Upper lobe of left lung (tissue), 6 donors: ENCODE results near the gene CDRT4. TPM values are rescaled to one million over a fixed set of nuclear protein-coding genes. Genes with fewer than 3 reads are reported as not detected.
A peak's percentile ranks its signal among the peaks of the same experiment; 100 is the strongest.

ENCODE experiments used
- ATAC-seq, 2 donors: fragments of 200-7000 bp; cut with Tn5 transposase; one replicate each; pipeline ENCODE4 v1.9.1; 2022; ENCODE audit warnings: mild to moderate bottlenecking in 2 of 2, moderate library complexity in 2 of 2; ENCODE audit not compliant: low FRiP score in 2 of 2
- DNase-seq, 2 donors: peaks; one replicate each; pipeline ENCODE4 v3.0.0-alpha.2; 2019 to 2020
- H3K27ac ChIP-seq, 4 donors: fragments of 200-600 bp; sonication (generic); one replicate each; pipeline ENCODE4 v1.5.1; 2016 to 2019
- H3K27me3 ChIP-seq, 4 donors: fragments of 200-600 bp; sonication (generic); one replicate each; pipeline ENCODE4 v1.5.1; 2017 to 2019
- H3K36me3 ChIP-seq, 4 donors: fragments of 200-600 bp; sonication (generic); one replicate each; pipeline ENCODE4 v1.5.1; 2016 to 2019
- H3K4me1 ChIP-seq, 4 donors: fragments of 200-600 bp; sonication (generic); one replicate each; pipeline ENCODE4 v1.5.1; 2018 to 2019
- H3K4me3 ChIP-seq, 4 donors: fragments of 200-600 bp; sonication (generic); one replicate each; pipeline ENCODE4 v1.5.1; 2017 to 2019; ENCODE audit warnings: mild to moderate bottlenecking in 2 of 4, moderate library complexity in 1 of 4
- H3K9me3 ChIP-seq, 4 donors: fragments of 200-600 bp; sonication (generic); one replicate each; pipeline ENCODE4 v1.5.1; 2018 to 2019
- CTCF ChIP-seq, 6 experiments: fragments of 450-650 bp in 4 of 6; fragments of 200-600 bp in 2 of 6; sonication (generic) in 2 of 6; IDR thresholded peaks; one replicate each; pipeline ENCODE4 v1.5.1; 2016 to 2019; ENCODE audit warnings: antibody characterized with exemption in 6 of 6
- EP300 ChIP-seq, 4 donors: sonication (generic); formaldehyde crosslinking; IDR thresholded peaks; one replicate each; pipeline ENCODE4 v1.5.1; 2017; ENCODE audit warnings: antibody characterized with exemption in 4 of 4, control low read depth in 2 of 4
- POLR2A ChIP-seq, 4 donors: fragments of 450-650 bp; IDR thresholded peaks; one replicate each; pipeline ENCODE4 v1.5.1; 2016 to 2017; ENCODE audit warnings: antibody characterized with exemption in 4 of 4, mild to moderate bottlenecking in 2 of 4
- POLR2AphosphoS5 ChIP-seq, 2 donors: sonication (generic); formaldehyde crosslinking; IDR thresholded peaks; one replicate each; pipeline ENCODE4 v1.5.1; 2017; ENCODE audit warnings: antibody characterized with exemption in 2 of 2
- WGBS, 2 donors: methylation state at CpG; one replicate each; pipeline ENCODE4 v1.1.5; 2017 to 2018; 5-methylcytosine and 5-hydroxymethylcytosine counted together
- total RNA-seq, 6 donors: library from RNA; depleted of rRNA in 4 of 6; stranded (reverse); fragments of >200 nt in 4 of 6; gene quantifications; one replicate each; pipeline versions ENCODE4 v1.1.0 to v1.2.1, GENCODE V29; 2016 to 2021
- donor health status: DM: no; HTN: no; CAD: no; lungs with moderate emphysema.
- donor health status: DM: no; HTN: yes; CAD: no; lungs with severe emphysema.

CDRT4 gene
- total RNA-seq, 6 donors from 2014 or later = 4.7 to 38.8 (median 5.8) TPM; not detected in 1

DNA sequence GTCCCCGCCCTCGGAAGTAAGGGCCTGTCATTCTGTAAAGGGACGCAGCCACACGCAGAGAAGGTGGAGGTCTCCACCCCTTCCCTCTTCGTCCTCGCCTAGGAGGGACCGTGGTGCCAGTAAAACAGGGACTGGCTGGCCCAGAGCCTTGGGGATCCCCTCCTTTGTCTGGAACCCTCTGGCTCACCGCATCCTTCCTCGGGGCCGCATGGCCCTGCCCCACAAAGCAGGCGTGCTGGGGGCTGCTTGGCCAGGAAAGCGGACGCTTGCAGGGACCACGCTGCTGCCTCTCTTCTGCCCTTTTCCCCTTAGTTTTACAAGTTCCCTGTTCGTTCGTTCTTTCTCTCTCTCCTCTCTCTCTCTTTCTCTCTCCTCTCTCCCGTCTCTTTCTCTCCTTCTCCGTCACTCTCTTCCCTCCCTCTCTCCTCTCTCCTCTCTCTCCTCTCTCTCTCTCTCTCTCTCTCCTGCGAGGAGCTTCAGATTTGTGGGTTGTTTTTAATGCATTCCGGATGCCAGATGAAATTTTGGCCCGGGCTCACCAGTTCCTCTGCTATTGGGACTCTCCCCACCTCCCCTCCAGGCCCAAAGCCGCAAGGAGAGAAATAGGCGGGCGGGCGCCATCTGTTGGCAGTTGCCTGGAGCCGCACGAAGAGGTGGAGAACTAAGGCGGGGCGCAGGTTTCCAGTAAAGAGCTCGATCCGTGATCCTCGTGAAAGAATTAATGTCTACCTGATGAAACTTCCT lies 35.1 kb upstream of the CDRT4 start:
- no peaks in the 10 kb centered on the region for H3K9me3 ChIP-seq
- peak overlapping the region in 2 of 4 donors; percentile 5 to 34 for H3K4me3 ChIP-seq
- peak overlapping the region; percentile 65 to 81 (median 70) for H3K27ac ChIP-seq
- peak; percentile 81 to 89 for DNase-seq
- H3K36me3 ChIP-seq = peaks cover 0 to 4% (median 0%) of the 10 kb centered on the region in 4 donors
- ATAC-seq = peak; percentile 90 to 96
- WGBS, 2 donors = 34 to 37% methylated on average over 29 to 32 of the region's 32 CpGs
- H3K4me1 ChIP-seq = peaks cover 0 to 19% (median 9%) of the 10 kb centered on the region in 4 donors
- no peaks in the 10 kb centered on the region for H3K27me3 ChIP-seq
- peak; percentile 67 to 83 (median 75) for TF ChIP-seq CTCF (IDR thresholded peaks at IDR 0.05)
- TF ChIP-seq EP300 (IDR thresholded peaks at IDR 0.05) = no peak
- peak in 1 of 2 donors; percentile 30 for TF ChIP-seq POLR2AphosphoS5 (IDR thresholded peaks at IDR 0.05)

- Histone ChIP-seq H3K36me3 (peaks cover 0 to 1% (median 0%) of the 10 kb centered on the region in 4 donors), H3K27me3 (no peaks in the 10 kb centered on the region), H3K4me3 (no peak overlapping the region), H3K27ac (peak overlapping the region; percentile 65 to 81 (median 70)), H3K9me3 (no peaks in the 10 kb centered on the region), H3K4me1 (peaks cover 0 to 19% (median 9%) of the 10 kb centered on the region in 4 donors)
- WGBS, 2 donors = 81 to 92% methylated on average over 7 of the region's 7 CpGs
- TF ChIP-seq CTCF (IDR thresholded peaks at IDR 0.05) (no peak), POLR2A (IDR thresholded peaks at IDR 0.05) (no peak), POLR2AphosphoS5 (IDR thresholded peaks at IDR 0.05) (no peak), EP300 (IDR thresholded peaks at IDR 0.05) (no peak)
- no peak for DNase-seq
- no peak for ATAC-seq
Observed at GRCh38 chr17:15501793-15502192, 34.4 kb upstream of the CDRT4 start.

GRCh38 chr17:15501282-15501681 lies 33.9 kb upstream of the CDRT4 start:
- Histone ChIP-seq H3K9me3 (no peaks in the 10 kb centered on the region), H3K4me3 (no peak overlapping the region), H3K36me3 (no peaks in the 10 kb centered on the region), H3K27ac (peak overlapping the region in 3 of 4 donors; percentile 65 to 72 (median 69)), H3K27me3 (no peaks in the 10 kb centered on the region), H3K4me1 (peaks cover 0 to 19% (median 9%) of the 10 kb centered on the region in 4 donors)
- ATAC-seq (no peak), DNase-seq (no peak)
- 81 to 85% methylated on average over 3 of the region's 3 CpGs for WGBS, 2 donors
- TF ChIP-seq POLR2A (IDR thresholded peaks at IDR 0.05) = no peak
- no peak for TF ChIP-seq CTCF (IDR thresholded peaks at IDR 0.05)
- TF ChIP-seq POLR2AphosphoS5 (IDR thresholded peaks at IDR 0.05) = no peak
- no peak for TF ChIP-seq EP300 (IDR thresholded peaks at IDR 0.05)

- H3K9me3 ChIP-seq = no peaks in the 10 kb centered on the region
- WGBS, 2 donors = 92 to 94% methylated on average over 1 to 2 of the region's 2 CpGs
- no peaks in the 10 kb centered on the region for H3K36me3 ChIP-seq
- H3K27ac ChIP-seq = no peak overlapping the region
- peaks cover 0 to 16% (median 8%) of the 10 kb centered on the region in 4 donors for H3K4me1 ChIP-seq
- no peak overlapping the region for H3K4me3 ChIP-seq
- ATAC-seq (no peak), DNase-seq (no peak)
- no peaks in the 10 kb centered on the region for H3K27me3 ChIP-seq
- TF ChIP-seq EP300 (IDR thresholded peaks at IDR 0.05) = no peak
Observed at GRCh38 chr17:15498107-15498506, 30.7 kb upstream of the CDRT4 start.

DNA sequence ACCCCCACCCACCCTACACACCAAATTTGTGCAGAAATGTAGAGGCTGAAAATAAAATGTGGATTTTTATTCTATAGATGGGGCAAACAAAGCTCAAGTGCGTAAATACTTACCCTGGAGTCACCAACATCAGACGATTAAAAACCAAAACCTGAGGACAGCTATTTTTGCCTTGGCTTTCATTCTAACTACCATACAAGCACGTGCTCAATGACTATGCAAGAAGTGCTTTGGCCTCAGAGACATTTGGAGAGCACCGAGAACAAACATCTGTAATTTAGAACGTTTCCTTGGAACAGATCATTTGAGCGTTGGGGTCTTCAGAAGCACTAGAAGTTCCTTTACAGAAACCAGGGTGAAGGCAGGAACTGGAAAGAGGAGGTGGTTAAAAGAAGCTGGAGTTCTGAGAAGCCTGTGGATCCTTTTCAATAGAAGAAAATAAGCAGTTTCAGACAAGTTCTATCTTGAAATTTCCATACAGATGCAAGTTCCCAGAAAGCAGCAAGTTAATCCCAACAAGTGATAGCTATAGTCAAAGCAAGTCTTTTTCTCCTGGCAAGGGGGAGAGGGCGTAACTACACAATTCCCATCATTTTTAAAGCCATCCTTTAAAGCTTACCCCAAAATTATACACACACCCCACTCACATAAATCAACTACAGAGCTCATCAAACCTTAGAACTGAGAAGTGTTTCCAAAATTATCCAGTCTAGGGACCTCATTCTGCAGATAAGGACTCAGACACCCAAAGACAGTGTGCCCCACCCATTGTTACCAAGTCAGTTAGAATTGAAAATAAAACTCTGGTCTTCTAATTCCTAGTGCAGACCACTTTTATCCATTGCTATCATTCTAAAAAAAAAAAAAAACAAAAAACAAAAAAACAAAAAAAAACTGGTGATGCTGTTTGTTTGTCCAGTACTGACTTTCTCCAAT lies 29.6 kb upstream of the CDRT4 start:
- TF ChIP-seq POLR2A (IDR thresholded peaks at IDR 0.05) (no peak), CTCF (IDR thresholded peaks at IDR 0.05) (no peak), EP300 (IDR thresholded peaks at IDR 0.05) (no peak), POLR2AphosphoS5 (IDR thresholded peaks at IDR 0.05) (no peak)
- Histone ChIP-seq H3K4me3 (no peak overlapping the region), H3K36me3 (no peaks in the 10 kb centered on the region), H3K27ac (peak overlapping the region in 1 of 4 donors; percentile 19), H3K9me3 (no peaks in the 10 kb centered on the region), H3K27me3 (no peaks in the 10 kb centered on the region), H3K4me1 (peaks cover 0 to 6% (median 3%) of the 10 kb centered on the region in 4 donors)
- no peak for ATAC-seq
- 79 to 84% methylated on average over 7 of the region's 7 CpGs for WGBS, 2 donors
- no peak for DNase-seq
